Measurements from ENCODE around the gene SUV39H1.

The SUV39H1 gene

GRCh38 chrX:48720577-48721250 lies 24.2 kb downstream of the SUV39H1 start:
- Histone ChIP-seq H3K4me3 (ENCODE audit: low read depth, low read length) (no peak overlapping the region), H3K36me3 (ENCODE audit: control insufficient read depth in 2 of 2, insufficient read depth in 1 of 2, low read length in 2 of 2) (no peaks in the 10 kb centered on the region), H3K4me1 (ENCODE audit: control insufficient read depth, insufficient read depth, low read length) (no peaks in the 10 kb centered on the region), H3K27ac (ENCODE audit: extremely low read depth, low read depth, low read length) (no peak overlapping the region), H3K9me3 (ENCODE audit: control insufficient read depth, insufficient read depth, low read depth, low read length) (no peaks in the 10 kb centered on the region)
- TF ChIP-seq REST (tag by site-specific recombination; IDR thresholded peaks at IDR 0.05) (no peak), ZNF248 (tag by site-specific recombination; IDR thresholded peaks at IDR 0.05) (no peak), ZNF692 (tag by site-specific recombination; IDR thresholded peaks at IDR 0.05) (no peak), ZNF510 (tag by site-specific recombination; IDR thresholded peaks at IDR 0.05; ENCODE audit: insufficient replicate concordance) (no peak)
- POLR2A ChIA-PET = no interaction called here
- CTCF ChIA-PET = interaction anchor here (0.6 kb wide), 1 partner anchor 28 kb away, joined by 5 read pairs; no protein-coding TSS in a partner anchor

GRCh38 chrX:48721916-48722315 lies 25.4 kb downstream of the SUV39H1 start:
- Histone ChIP-seq H3K27ac (ENCODE audit: extremely low read depth, low read depth, low read length) (no peak overlapping the region), H3K4me1 (ENCODE audit: control insufficient read depth, insufficient read depth, low read length) (no peaks in the 10 kb centered on the region), H3K36me3 (ENCODE audit: control insufficient read depth in 2 of 2, insufficient read depth in 1 of 2, low read length in 2 of 2) (no peaks in the 10 kb centered on the region), H3K9me3 (ENCODE audit: control insufficient read depth, insufficient read depth, low read depth, low read length) (no peaks in the 10 kb centered on the region), H3K4me3 (ENCODE audit: low read depth, low read length) (no peak overlapping the region)
- ChIA-PET CTCF (no interaction called here), POLR2A (no interaction called here)
- no peak for TF ChIP-seq ZNF324 (tag by site-specific recombination; IDR thresholded peaks at IDR 0.05)
- no peak for TF ChIP-seq ZNF223 (tag by site-specific recombination; IDR thresholded peaks at IDR 0.05)
- no peak for TF ChIP-seq ZNF510 (tag by site-specific recombination; IDR thresholded peaks at IDR 0.05; ENCODE audit: insufficient replicate concordance)
- TF ChIP-seq ZNF416 (tag by site-specific recombination; IDR thresholded peaks at IDR 0.05) = no peak
- no peak for TF ChIP-seq ZNF148 (tag by site-specific recombination; IDR thresholded peaks at IDR 0.05; ENCODE audit: borderline replicate concordance)
- TF ChIP-seq ZNF580 (tag by site-specific recombination; IDR thresholded peaks at IDR 0.05) = no peak
- no peak for TF ChIP-seq OSR2 (tag by site-specific recombination; IDR thresholded peaks at IDR 0.05)
- TF ChIP-seq ZNF138 (tag by site-specific recombination; IDR thresholded peaks at IDR 0.05; ENCODE audit: borderline replicate concordance) = no peak
- TF ChIP-seq ZNF843 (tag by site-specific recombination; IDR thresholded peaks at IDR 0.05) = no peak

- CTCF ChIA-PET = no interaction called here
- no peaks in the 10 kb centered on the region for H3K4me1 ChIP-seq (ENCODE audit: control insufficient read depth, insufficient read depth, low read length)
- no peak overlapping the region for H3K4me3 ChIP-seq (ENCODE audit: low read depth, low read length)
- TF ChIP-seq ZNF518A (tag by site-specific recombination; conservative IDR thresholded peaks at IDR 0.05; ENCODE audit: low read depth) = no peak
- TF ChIP-seq ZNF768 (tag by site-specific recombination; IDR thresholded peaks at IDR 0.05) = no peak
- no peak overlapping the region for H3K27ac ChIP-seq (ENCODE audit: extremely low read depth, low read depth, low read length)
- POLR2A ChIA-PET = no interaction called here
- H3K36me3 ChIP-seq (ENCODE audit: control insufficient read depth in 2 of 2, insufficient read depth in 1 of 2, low read length in 2 of 2) = no peaks in the 10 kb centered on the region
- no peaks in the 10 kb centered on the region for H3K9me3 ChIP-seq (ENCODE audit: control insufficient read depth, insufficient read depth, low read depth, low read length)
These were observed 30.1 kb downstream of the SUV39H1 start for GRCh38 chrX:48726596-48726995.
